Testis (tissue), 2 donors: ENCODE data around the gene CRYBB1.

ENCODE experiments used
- POLR2A ChIP-seq: fragments of 450-650 bp; IDR thresholded peaks from one replicate; pipeline ENCODE4 v1.6.1; 2017; ENCODE audit warnings: antibody characterized with exemption, mild to moderate bottlenecking, moderate library complexity
- TF ChIP-seq, protein P1 (sequence below), 3 experiments: fragments of 450-650 bp in 2 of 3; fragments of 200-600 bp in 1 of 3; sonication (generic) in 1 of 3; IDR thresholded peaks; one replicate each; pipeline ENCODE4 v1.5.1; 2016 to 2019; ENCODE audit warnings: antibody characterized with exemption in 3 of 3, mild to moderate bottlenecking in 2 of 3, moderate library complexity in 1 of 3

DNA sequence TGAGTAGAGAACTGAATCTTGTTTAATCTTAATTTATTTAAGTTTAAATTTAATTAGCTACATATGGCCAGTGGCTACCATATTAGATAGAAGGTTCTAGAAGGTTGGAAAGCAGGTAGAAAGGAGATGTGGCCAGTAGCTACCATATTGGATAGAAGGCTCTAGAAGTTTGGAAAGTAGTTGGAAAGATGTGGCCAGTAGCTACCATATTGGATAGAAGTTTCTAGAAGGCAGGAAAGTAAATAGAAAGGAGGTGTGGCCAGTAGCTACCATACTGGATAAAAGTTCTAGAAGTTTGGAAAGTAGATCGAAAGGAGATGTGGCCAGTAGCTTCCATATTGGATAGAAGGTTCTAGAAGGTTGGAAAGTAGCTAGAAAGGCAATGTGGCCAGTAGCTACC lies 6.2 kb upstream of the CRYBB1 start:
- TF ChIP-seq, protein P1, sequence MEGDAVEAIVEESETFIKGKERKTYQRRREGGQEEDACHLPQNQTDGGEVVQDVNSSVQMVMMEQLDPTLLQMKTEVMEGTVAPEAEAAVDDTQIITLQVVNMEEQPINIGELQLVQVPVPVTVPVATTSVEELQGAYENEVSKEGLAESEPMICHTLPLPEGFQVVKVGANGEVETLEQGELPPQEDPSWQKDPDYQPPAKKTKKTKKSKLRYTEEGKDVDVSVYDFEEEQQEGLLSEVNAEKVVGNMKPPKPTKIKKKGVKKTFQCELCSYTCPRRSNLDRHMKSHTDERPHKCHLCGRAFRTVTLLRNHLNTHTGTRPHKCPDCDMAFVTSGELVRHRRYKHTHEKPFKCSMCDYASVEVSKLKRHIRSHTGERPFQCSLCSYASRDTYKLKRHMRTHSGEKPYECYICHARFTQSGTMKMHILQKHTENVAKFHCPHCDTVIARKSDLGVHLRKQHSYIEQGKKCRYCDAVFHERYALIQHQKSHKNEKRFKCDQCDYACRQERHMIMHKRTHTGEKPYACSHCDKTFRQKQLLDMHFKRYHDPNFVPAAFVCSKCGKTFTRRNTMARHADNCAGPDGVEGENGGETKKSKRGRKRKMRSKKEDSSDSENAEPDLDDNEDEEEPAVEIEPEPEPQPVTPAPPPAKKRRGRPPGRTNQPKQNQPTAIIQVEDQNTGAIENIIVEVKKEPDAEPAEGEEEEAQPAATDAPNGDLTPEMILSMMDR (IDR thresholded peaks at IDR 0.05): no peak
- no peak for TF ChIP-seq POLR2A
